PFSK-1 (cell line): Measurements from ENCODE around the gene SORD.

Experiments used
- FOXP2 ChIP-seq: optimal IDR thresholded peaks from 2 replicates; pipeline ENCODE3; 2011; ENCODE audit warnings: borderline replicate concordance, control low read depth, inconsistent platforms; ENCODE audit not compliant: insufficient read depth; ENCODE audit errors: extremely low read length, extremely low read depth
- POLR2AphosphoS5 ChIP-seq: IDR thresholded peaks from 2 replicates; pipeline ENCODE4 v1.6.1; 2012; ENCODE audit warnings: low read depth, mild to moderate bottlenecking, control low read depth, low read length, moderate library complexity
- SIN3A ChIP-seq: IDR thresholded peaks from 2 replicates; pipeline ENCODE4 v1.6.1; 2012; ENCODE audit warnings: mild to moderate bottlenecking, low read length, moderate library complexity, borderline replicate concordance; ENCODE audit not compliant: insufficient read depth
- TAF1 ChIP-seq: IDR thresholded peaks from 2 replicates; pipeline ENCODE4 v1.6.1; 2012; ENCODE audit warnings: low read length, control low read depth, borderline replicate concordance; ENCODE audit not compliant: insufficient read depth
- TF ChIP-seq, protein P1 (sequence below), 2 experiments: IDR thresholded peaks; 2 replicates each; pipeline versions ENCODE4 v1.6.1 to v1.8.0; 2011 to 2012; ENCODE audit warnings: low read depth in 2 of 2, low read length in 2 of 2, control low read depth in 1 of 2, inconsistent platforms in 1 of 2, mild to moderate bottlenecking in 1 of 2, moderate library complexity in 1 of 2; ENCODE audit not compliant: insufficient read depth in 1 of 2

DNA sequence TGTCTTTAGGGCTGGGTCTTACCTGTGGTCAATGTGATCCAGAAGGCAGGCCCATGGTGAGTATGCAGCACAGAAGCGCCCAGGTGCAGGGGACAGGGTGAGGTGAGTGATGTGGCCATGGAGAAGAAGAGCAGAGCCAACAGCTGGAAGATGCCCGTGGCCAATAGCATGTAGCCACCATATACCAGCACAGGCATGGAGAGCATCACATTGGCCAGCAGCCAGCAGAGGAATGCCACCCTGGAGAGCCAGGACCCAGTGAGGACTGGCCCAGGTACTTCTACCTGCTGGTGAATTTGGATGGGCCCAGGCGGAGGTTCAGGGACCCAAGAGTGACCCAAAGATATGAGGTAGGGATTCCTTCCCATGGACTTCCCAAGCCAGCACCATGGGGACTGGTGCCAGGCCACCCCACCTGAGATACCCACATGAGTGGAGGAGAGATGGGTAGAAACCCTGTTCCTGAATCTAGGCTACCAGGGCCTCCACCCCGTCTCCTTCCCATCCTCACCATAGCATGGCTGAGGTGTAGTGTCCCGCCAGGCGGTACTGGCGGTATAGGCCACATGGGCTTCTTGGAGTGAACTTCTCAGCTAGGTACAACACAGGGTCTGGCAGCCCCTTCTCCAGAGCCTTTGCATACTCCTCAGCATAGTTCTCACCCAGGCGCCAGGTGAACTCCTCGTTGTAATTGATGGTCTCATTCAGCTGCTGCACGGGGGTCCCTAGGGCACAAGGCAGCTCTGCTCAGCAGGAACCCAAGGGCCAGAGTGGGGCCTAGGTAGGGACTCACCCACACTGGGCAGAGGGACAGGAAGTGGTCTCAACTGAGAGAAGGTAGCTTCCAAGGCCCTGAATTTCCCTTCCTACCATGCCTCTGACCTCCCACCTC, 97.3 kb downstream of the SORD start:
- TF ChIP-seq, protein P1, sequence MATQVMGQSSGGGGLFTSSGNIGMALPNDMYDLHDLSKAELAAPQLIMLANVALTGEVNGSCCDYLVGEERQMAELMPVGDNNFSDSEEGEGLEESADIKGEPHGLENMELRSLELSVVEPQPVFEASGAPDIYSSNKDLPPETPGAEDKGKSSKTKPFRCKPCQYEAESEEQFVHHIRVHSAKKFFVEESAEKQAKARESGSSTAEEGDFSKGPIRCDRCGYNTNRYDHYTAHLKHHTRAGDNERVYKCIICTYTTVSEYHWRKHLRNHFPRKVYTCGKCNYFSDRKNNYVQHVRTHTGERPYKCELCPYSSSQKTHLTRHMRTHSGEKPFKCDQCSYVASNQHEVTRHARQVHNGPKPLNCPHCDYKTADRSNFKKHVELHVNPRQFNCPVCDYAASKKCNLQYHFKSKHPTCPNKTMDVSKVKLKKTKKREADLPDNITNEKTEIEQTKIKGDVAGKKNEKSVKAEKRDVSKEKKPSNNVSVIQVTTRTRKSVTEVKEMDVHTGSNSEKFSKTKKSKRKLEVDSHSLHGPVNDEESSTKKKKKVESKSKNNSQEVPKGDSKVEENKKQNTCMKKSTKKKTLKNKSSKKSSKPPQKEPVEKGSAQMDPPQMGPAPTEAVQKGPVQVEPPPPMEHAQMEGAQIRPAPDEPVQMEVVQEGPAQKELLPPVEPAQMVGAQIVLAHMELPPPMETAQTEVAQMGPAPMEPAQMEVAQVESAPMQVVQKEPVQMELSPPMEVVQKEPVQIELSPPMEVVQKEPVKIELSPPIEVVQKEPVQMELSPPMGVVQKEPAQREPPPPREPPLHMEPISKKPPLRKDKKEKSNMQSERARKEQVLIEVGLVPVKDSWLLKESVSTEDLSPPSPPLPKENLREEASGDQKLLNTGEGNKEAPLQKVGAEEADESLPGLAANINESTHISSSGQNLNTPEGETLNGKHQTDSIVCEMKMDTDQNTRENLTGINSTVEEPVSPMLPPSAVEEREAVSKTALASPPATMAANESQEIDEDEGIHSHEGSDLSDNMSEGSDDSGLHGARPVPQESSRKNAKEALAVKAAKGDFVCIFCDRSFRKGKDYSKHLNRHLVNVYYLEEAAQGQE (IDR thresholded peaks at IDR 0.05; ENCODE audit: insufficient read depth in 1 of 2, low read depth in 2 of 2, low read length in 2 of 2), result no peak
- no peak for TF ChIP-seq POLR2AphosphoS5
- no peak for TF ChIP-seq SIN3A
- TF ChIP-seq TAF1, result no peak
- no peak for TF ChIP-seq FOXP2
